ENCODE results near the gene KDM1A.

Gene KDM1A

DNA sequence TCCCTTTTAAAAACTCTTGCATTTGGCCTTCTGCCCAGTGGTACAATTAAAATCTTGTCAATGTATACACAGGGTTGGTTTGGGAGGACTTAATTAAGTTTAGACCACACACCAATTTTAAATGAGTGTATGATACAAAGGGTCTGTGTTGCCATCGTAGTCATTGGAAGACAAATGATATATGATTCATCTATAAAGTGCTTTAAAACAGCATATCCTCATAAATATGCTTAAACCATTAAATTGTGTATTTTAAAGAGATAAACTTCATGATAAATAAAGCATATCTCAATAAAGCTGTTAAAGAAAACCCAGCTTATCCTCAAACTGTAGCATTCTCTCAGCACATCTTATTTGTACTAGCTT, 79.9 kb downstream of the KDM1A start:
- H3K4ac ChIP-seq (ENCODE audit: low read depth, low read length) = no peak overlapping the region
- no peak overlapping the region for H3K27ac ChIP-seq (ENCODE audit: low read depth, low read length)
- H3K79me2 ChIP-seq (ENCODE audit: control insufficient read depth, insufficient read depth, low read length) = no peaks in the 10 kb centered on the region
- H3K27me3 ChIP-seq (ENCODE audit: insufficient read depth, low read length, poor library complexity) = no peaks in the 10 kb centered on the region
- no peak overlapping the region for H2BK15ac ChIP-seq (replicated peaks; ENCODE audit: low read depth)
- no peak overlapping the region for H3K56ac ChIP-seq (ENCODE audit: low read length)
- H3K23ac ChIP-seq (ENCODE audit: low read length) = no peak overlapping the region
- DNase-seq = no peak
- H3K4me1 ChIP-seq (ENCODE audit: control insufficient read depth, low read depth, low read length) = peaks cover 9% of the 10 kb centered on the region
- H3K9ac ChIP-seq (ENCODE audit: low read length) = no peak overlapping the region
- H4K5ac ChIP-seq (ENCODE audit: low read length) = no peak overlapping the region
- no peak overlapping the region for H4K8ac ChIP-seq (ENCODE audit: low read depth, low read length)
- no peak overlapping the region for H2AK5ac ChIP-seq (ENCODE audit: low read length)
- H3K18ac ChIP-seq (ENCODE audit: low read length) = no peak overlapping the region
- H3K4me3 ChIP-seq (ENCODE audit: low read length) = no peak overlapping the region
- no CpG with 5 or more reads among the region's 1 CpG for WGBS (ENCODE audit: extremely low coverage, insufficient coverage, low lambda C conversion rate)
- no peak overlapping the region for H2BK120ac ChIP-seq (ENCODE audit: low read depth, low read length)
- H2BK5ac ChIP-seq (ENCODE audit: low read length) = no peak overlapping the region
- no peak overlapping the region for H3K4me2 ChIP-seq (ENCODE audit: low read length)
- H3K36me3 ChIP-seq (ENCODE audit: control insufficient read depth, insufficient read depth, low read length) = no peaks in the 10 kb centered on the region
- peaks cover 8% of the 10 kb centered on the region for H3K79me1 ChIP-seq (ENCODE audit: low read length)

DNA sequence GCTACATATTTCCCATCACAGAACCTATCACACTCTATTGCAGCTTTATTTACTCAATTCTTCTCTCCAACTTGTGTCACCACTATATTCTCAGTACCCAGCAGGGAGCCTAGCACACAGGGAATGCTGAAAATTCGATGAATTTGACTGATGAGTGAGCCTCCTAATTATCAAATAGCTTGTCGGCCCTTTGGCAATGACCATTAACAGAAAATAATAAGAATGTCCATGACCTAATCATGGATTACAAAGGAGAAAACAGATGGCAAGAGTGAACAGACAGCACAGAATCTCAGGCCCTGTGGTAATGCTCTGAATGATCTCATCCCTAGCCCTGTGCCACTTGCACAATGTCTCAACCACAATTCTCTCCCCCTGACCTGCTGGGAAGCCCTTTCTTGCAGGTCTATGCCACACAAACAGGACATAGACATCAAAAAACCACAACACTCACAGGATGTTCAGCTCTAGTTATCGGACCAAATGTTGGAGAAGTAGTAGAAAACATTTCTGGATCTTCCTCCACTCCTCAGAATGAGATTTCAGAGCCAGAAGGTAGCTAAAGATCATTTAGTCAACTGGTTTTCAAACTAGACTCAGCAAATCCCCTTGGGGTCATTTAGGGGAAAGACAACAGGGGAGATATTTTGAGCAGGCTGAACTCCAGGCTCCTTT, 80.9 kb downstream of the KDM1A start:
- H3K56ac ChIP-seq (ENCODE audit: low read length) = no peak overlapping the region
- H2AK5ac ChIP-seq (ENCODE audit: low read length) = no peak overlapping the region
- H3K79me2 ChIP-seq (ENCODE audit: control insufficient read depth, insufficient read depth, low read length) = no peaks in the 10 kb centered on the region
- H3K23ac ChIP-seq (ENCODE audit: low read length) = no peak overlapping the region
- H3K36me3 ChIP-seq (ENCODE audit: control insufficient read depth, insufficient read depth, low read length) = no peaks in the 10 kb centered on the region
- H4K5ac ChIP-seq (ENCODE audit: low read length) = no peak overlapping the region
- H2BK5ac ChIP-seq (ENCODE audit: low read length) = no peak overlapping the region
- H3K9ac ChIP-seq (ENCODE audit: low read length) = no peak overlapping the region
- no peak overlapping the region for H4K8ac ChIP-seq (ENCODE audit: low read depth, low read length)
- H3K4me3 ChIP-seq (ENCODE audit: low read length) = no peak overlapping the region
- no peak overlapping the region for H3K4me2 ChIP-seq (ENCODE audit: low read length)
- H3K27ac ChIP-seq (ENCODE audit: low read depth, low read length) = no peak overlapping the region
- no peaks in the 10 kb centered on the region for H3K27me3 ChIP-seq (ENCODE audit: insufficient read depth, low read length, poor library complexity)
- DNase-seq = peak; percentile 87
- H2BK15ac ChIP-seq (replicated peaks; ENCODE audit: low read depth) = no peak overlapping the region
- H3K79me1 ChIP-seq (ENCODE audit: low read length) = peaks cover 8% of the 10 kb centered on the region
- WGBS (ENCODE audit: extremely low coverage, insufficient coverage, low lambda C conversion rate) = no CpG with 5 or more reads among the region's 3 CpGs
- H3K4ac ChIP-seq (ENCODE audit: low read depth, low read length) = no peak overlapping the region
- peaks cover 9% of the 10 kb centered on the region for H3K4me1 ChIP-seq (ENCODE audit: control insufficient read depth, low read depth, low read length)
- no peak overlapping the region for H2BK120ac ChIP-seq (ENCODE audit: low read depth, low read length)
- H3K18ac ChIP-seq (ENCODE audit: low read length) = no peak overlapping the region

DNA sequence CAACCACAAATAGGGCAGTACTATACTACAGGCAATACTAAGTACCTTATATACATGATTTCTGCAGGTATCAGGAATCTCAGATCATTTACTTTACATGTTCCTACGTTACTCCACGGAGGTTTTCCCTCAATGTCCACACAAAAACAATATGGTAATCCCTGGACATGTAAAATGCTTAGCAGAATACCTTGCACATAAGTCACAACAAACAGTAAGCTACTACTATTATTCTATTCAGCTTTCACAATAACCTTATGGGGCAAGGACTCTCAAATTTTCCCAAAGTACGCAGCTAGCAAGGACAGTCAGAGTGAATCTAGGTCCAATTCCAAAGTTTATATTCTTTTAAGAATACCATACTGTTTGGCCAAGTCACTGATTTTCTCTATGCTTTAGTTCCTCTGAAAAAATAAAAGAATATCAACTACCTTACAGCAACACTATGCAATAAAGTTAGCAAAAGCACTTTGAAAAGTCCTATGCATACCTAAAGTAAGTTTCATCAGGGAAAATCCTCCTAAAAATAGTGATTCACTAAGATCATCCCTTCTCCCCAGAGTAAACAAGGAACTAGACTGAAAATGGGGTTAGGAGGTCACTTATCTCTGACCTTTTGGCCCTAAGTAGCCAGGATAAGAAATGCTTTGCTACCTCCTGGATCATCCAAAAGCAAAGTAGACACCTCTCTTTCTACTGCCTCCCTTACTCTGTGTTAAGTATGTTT, 82.0 kb downstream of the KDM1A start:
- DNase-seq = no peak
- WGBS (ENCODE audit: extremely low coverage, insufficient coverage, low lambda C conversion rate) = no CpG with 5 or more reads among the region's 3 CpGs
- Histone ChIP-seq H3K4me2 (ENCODE audit: low read length) (no peak overlapping the region), H4K5ac (ENCODE audit: low read length) (no peak overlapping the region), H4K8ac (ENCODE audit: low read depth, low read length) (no peak overlapping the region), H2AK5ac (ENCODE audit: low read length) (no peak overlapping the region), H3K4ac (ENCODE audit: low read depth, low read length) (no peak overlapping the region), H2BK5ac (ENCODE audit: low read length) (no peak overlapping the region), H3K18ac (ENCODE audit: low read length) (no peak overlapping the region), H3K79me1 (ENCODE audit: low read length) (peaks cover 8% of the 10 kb centered on the region), H3K27ac (ENCODE audit: low read depth, low read length) (no peak overlapping the region), H3K56ac (ENCODE audit: low read length) (no peak overlapping the region), H2BK120ac (ENCODE audit: low read depth, low read length) (no peak overlapping the region), H3K4me3 (ENCODE audit: low read length) (no peak overlapping the region), H3K4me1 (ENCODE audit: control insufficient read depth, low read depth, low read length) (peaks cover 9% of the 10 kb centered on the region), H3K23ac (ENCODE audit: low read length) (no peak overlapping the region), H3K27me3 (ENCODE audit: insufficient read depth, low read length, poor library complexity) (no peaks in the 10 kb centered on the region), H3K36me3 (ENCODE audit: control insufficient read depth, insufficient read depth, low read length) (no peaks in the 10 kb centered on the region), H2BK15ac (replicated peaks; ENCODE audit: low read depth) (no peak overlapping the region), H3K79me2 (ENCODE audit: control insufficient read depth, insufficient read depth, low read length) (no peaks in the 10 kb centered on the region), H3K9ac (ENCODE audit: low read length) (no peak overlapping the region)

- Histone ChIP-seq H2AK5ac (ENCODE audit: low read length) (no peak overlapping the region), H3K27me3 (ENCODE audit: insufficient read depth, low read length, poor library complexity) (no peaks in the 10 kb centered on the region), H3K27ac (ENCODE audit: low read depth, low read length) (no peak overlapping the region), H2BK15ac (replicated peaks; ENCODE audit: low read depth) (no peak overlapping the region), H3K79me1 (ENCODE audit: low read length) (peaks cover 8% of the 10 kb centered on the region), H4K8ac (ENCODE audit: low read depth, low read length) (no peak overlapping the region), H2BK120ac (ENCODE audit: low read depth, low read length) (no peak overlapping the region), H3K9ac (ENCODE audit: low read length) (no peak overlapping the region), H3K4me3 (ENCODE audit: low read length) (no peak overlapping the region), H3K56ac (ENCODE audit: low read length) (no peak overlapping the region), H2BK5ac (ENCODE audit: low read length) (no peak overlapping the region), H3K4me1 (ENCODE audit: control insufficient read depth, low read depth, low read length) (peaks cover 9% of the 10 kb centered on the region), H3K4ac (ENCODE audit: low read depth, low read length) (no peak overlapping the region), H4K5ac (ENCODE audit: low read length) (no peak overlapping the region), H3K79me2 (ENCODE audit: control insufficient read depth, insufficient read depth, low read length) (no peaks in the 10 kb centered on the region), H3K36me3 (ENCODE audit: control insufficient read depth, insufficient read depth, low read length) (no peaks in the 10 kb centered on the region), H3K18ac (ENCODE audit: low read length) (no peak overlapping the region), H3K4me2 (ENCODE audit: low read length) (no peak overlapping the region), H3K23ac (ENCODE audit: low read length) (no peak overlapping the region)
- WGBS (ENCODE audit: extremely low coverage, insufficient coverage, low lambda C conversion rate) = no CpG with 5 or more reads among the region's 2 CpGs
- no peak for DNase-seq
Measured at GRCh38 chr1:23101887-23102286, 82.6 kb downstream of the KDM1A start.

DNA sequence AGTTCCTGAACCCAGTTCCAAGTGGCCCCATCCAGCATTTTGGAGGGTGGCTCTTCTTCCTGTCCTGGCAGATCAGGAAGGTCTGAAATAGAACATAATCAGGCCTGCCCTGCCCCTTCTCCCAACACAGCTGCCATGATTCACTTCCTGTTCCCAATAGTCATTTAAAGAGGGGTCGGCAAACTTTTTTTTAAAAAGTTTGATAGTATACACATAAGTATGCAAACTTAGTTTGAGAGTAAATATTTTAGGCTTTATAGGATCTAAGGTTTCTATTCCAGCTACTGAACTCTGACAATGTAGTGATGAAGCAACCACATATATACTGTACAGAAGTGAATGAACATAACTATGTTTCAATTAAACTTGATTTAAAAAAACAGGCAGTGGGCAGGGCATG, 83.0 kb downstream of the KDM1A start:
- no peaks in the 10 kb centered on the region for H3K27me3 ChIP-seq (ENCODE audit: insufficient read depth, low read length, poor library complexity)
- H3K9ac ChIP-seq (ENCODE audit: low read length) = no peak overlapping the region
- no peak overlapping the region for H2BK5ac ChIP-seq (ENCODE audit: low read length)
- no peak overlapping the region for H2AK5ac ChIP-seq (ENCODE audit: low read length)
- no peak overlapping the region for H3K4me2 ChIP-seq (ENCODE audit: low read length)
- no peak overlapping the region for H3K4me3 ChIP-seq (ENCODE audit: low read length)
- no peak overlapping the region for H3K4ac ChIP-seq (ENCODE audit: low read depth, low read length)
- no peak overlapping the region for H4K5ac ChIP-seq (ENCODE audit: low read length)
- H3K56ac ChIP-seq (ENCODE audit: low read length) = no peak overlapping the region
- H2BK120ac ChIP-seq (ENCODE audit: low read depth, low read length) = no peak overlapping the region
- H3K36me3 ChIP-seq (ENCODE audit: control insufficient read depth, insufficient read depth, low read length) = no peaks in the 10 kb centered on the region
- H3K18ac ChIP-seq (ENCODE audit: low read length) = no peak overlapping the region
- H3K27ac ChIP-seq (ENCODE audit: low read depth, low read length) = no peak overlapping the region
- no CpG with 5 or more reads among the region's 1 CpG for WGBS (ENCODE audit: extremely low coverage, insufficient coverage, low lambda C conversion rate)
- no peak overlapping the region for H3K23ac ChIP-seq (ENCODE audit: low read length)
- H4K8ac ChIP-seq (ENCODE audit: low read depth, low read length) = no peak overlapping the region
- H3K79me1 ChIP-seq (ENCODE audit: low read length) = peaks cover 8% of the 10 kb centered on the region
- H3K4me1 ChIP-seq (ENCODE audit: control insufficient read depth, low read depth, low read length) = peaks cover 9% of the 10 kb centered on the region
- no peaks in the 10 kb centered on the region for H3K79me2 ChIP-seq (ENCODE audit: control insufficient read depth, insufficient read depth, low read length)
- H2BK15ac ChIP-seq (replicated peaks; ENCODE audit: low read depth) = no peak overlapping the region
- no peak for DNase-seq
